HG03432 (cell line): Measurements from ENCODE around the gene FUOM.

Experiments used
- ATAC-seq: cut with Tn5 transposase; IDR thresholded peaks from one replicate; pipeline ENCODE4 v1.9.1; 2021; ENCODE audit warnings: mild to moderate bottlenecking, moderate library complexity; ENCODE audit not compliant: unreplicated experiment

Gene FUOM, protein sequence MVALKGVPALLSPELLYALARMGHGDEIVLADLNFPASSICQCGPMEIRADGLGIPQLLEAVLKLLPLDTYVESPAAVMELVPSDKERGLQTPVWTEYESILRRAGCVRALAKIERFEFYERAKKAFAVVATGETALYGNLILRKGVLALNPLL

DNA sequence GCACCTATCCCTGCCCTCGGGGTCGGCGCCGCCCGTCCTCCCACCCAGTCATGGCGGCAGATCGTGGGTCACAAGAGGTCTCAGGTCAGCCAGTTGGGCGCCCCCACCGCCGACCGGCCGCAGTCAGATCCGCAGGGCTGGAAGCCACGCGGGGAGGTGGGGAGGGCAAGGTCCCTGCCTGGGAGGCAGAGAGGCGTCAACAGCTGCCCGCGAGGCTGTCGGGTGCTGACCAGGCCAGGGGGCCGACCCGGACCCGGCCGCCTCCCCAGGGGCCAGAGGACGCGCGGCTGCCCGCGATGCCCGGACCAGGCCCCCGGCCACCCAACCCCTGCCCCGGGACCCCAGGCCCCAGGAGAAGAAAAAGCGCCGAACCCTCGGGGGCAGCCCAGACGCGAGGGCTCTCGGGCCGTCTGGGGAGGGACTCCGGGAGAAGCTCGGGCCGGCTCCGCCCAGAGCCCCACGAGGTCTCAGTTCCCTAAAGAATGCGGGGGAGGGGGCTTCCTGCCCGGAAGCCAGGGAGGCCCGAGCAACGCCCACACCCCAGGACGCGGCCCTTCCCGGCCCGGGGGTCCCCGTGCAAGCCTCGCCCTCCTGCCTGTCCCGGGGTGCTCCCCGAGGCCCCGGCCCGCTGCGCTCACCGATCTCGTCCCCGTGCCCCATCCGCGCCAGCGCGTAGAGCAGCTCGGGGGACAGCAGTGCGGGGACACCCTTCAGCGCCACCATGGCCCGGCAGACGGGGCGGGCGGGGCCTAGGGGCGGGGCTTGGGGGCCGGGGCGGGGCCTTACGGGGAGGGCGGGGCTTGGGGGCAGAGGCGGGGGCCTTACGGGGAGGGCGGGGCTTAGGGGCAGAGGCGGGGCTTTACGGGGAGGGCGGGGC, at the start of gene FUOM:
Gene FUOM (minus strand): TSS at position 735 of the 877 bp plus-strand sequence. CDS start 12 bp downstream, at position 723.
- peak; percentile 65 for ATAC-seq

DNA sequence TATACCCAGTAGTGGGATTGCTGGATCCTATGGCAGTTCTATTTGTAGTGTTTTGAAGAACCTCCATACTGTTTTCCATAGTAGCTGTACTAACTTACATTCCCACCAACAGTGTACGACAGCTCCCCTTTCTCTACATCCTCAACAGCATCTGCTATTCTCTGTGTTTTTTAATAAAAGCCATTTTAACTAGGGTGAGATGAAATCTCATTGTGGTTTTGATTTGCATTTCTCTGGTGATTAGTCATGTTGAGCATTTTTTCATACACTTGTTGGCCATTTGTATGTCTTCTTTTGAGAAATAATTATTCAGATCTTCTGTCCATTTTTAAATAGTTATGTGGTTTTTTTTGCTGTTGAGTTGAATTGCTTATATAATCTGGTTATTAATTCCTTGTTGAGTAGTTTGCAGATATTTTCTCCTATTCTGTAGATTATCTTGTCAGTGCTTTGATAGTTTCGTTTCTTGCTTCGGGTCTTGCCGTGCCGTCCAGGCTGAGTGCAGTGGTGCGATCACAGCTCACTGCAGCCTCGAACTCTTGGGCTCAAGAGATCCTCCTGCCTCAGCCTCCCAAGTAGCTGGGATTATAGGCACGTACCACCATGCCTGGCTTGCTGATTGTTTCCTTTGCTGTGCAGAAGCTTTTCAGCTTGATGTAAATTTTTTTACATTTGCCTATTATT, 48.2 kb upstream of the FUOM start:
- ATAC-seq: peak; percentile 62

DNA sequence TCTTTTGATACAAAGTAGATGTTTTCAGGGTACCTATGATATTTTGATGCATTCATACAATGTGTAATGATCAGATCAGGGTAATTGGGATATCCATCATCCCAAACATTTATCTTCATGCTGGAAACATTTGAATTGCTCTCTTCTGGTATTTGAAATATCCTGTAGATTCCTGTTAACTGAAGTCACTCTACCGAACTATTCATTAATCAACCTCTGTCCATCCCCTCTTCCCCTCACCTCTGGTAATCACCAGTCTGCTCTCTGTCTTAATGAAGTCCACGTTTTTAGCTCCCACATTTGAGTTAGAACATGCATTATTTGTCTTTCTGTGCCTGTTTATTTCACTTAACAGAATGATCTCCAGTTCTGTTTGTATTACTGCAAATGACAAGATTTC, 47.5 kb upstream of the FUOM start:
- ATAC-seq: no peak

DNA sequence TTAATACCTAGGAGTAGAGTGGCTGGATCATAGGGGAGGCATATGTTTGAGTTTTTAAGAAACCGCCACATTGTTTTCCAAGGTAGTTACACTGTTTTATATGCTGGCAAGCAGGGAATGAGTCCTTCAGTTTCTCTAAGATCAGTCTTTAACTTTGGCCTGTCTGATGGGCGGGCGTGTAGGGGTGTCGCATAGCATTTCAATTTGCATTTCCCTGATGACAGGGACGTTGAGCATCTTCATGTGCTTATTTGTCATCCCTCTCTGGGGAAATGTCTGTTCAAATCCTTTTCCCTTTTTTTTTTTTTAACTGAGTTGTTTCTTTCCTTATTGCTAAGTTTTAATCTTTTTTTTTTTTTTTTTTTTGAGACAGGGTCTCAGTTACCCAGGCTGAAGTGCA, 46.0 kb upstream of the FUOM start:
- ATAC-seq: no peak

DNA sequence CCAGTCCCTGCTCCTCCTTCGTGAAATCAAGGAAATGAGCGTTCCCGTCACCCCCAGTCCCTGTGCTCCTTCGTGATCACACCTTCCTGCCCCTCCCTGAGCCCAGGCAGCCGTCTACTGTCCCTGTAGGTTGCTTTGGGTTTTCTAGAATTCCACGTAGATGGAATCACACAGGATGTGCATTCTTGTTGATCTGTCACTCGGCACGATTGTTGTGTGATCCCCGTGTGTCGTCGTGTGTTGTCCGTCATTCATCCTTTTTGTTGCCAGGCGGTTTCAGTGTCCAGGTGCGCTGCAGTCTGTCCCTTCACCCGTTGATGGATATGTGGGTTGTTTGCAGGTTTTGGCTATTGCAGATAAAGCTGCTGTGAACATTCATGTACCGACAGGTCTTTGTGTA, 45.5 kb upstream of the FUOM start:
- ATAC-seq: no peak

DNA sequence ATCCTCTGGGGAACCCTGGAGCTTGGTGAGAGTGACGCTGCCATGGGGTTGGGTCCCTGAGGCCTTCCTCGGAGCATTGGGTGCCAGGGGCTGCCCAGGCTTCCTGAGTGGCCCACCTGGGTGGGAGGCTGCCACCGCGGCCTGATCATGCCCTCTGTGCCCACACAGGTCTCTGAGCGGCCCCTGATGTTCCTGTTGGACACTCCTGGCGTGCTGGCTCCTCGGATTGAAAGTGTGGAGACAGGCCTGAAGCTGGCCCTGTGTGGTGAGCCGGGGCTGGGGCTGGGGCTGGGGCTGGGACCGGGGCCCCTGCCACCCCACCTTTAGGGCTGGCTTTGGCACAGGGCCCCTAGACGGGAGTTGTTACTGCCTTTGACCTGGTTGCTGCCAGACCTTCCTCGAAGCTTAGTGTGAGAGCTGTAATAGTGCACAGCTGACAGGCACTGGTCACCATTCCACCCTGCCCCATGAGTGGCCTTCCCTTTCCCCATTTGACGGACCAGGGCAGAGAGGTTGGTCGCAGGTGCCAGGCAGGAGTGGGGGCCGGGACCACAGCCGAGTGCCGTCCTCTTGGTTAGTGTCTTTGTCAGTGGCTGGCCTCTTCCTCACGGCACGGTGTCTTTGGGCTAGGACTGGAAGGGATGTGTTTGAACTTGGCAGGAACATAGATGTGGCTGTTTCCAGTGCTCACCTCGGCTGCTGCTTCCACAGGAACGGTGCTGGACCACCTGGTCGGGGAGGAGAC, 44.3 kb upstream of the FUOM start:
- ATAC-seq: no peak

DNA sequence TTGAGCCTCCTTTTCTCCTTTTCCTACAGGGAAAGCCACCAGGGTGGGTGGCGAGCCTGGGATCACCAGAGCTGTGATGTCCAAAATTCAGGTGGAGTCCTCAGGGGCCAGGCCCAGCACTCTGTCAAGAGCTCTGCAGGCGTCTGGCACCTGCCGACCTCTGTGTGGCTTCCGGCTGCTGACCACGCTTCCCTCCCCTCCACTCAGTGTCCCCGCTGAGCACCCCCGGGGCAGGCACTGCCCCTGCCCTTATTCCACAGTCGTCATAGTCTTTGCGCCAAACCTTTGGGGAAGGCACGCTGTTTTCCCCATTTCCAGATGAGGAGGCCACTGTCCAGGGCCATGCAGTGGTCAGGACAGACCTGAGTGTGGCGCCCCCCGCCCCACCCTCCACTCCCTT, 43.7 kb upstream of the FUOM start:
- peak; percentile 11 for ATAC-seq

DNA sequence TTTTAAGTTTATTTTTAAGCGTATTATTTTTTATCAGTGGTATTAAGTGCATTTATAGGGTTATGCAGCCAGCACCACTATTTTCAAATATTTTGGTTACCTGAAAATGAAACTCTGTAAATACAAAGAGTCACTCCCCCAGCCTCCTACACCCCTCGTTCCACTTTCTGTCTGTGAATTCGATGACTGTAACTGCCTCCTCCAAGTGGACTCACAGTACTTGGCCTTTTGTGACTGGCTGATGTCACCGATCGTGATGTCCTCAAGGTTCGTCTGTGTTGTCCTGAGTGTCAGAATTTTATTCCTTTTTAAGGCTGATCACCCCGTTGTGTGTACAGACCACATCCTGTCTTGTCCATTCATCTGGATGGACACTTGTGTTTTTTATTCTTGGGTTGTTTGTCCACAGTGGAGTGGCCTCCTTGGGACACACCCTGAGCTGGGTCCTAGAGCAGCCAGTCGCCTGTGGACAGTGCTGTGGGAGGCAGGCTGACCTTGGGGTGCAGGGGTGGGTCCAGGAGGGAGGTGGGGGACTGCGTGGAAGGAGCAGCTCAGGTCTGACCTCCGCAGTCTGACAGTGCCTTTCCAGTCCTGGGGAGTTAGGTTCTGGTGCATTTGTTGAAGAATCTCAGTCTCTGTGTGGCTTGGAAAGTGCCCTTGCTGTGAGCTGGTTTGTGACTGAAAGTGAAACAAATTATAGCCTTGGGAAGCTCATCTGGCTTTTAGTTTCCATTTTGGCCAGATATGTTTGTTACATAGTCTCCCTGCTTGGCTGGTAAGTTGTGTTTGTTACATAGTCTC, 43.0 kb upstream of the FUOM start:
- ATAC-seq: peak; percentile 79

DNA sequence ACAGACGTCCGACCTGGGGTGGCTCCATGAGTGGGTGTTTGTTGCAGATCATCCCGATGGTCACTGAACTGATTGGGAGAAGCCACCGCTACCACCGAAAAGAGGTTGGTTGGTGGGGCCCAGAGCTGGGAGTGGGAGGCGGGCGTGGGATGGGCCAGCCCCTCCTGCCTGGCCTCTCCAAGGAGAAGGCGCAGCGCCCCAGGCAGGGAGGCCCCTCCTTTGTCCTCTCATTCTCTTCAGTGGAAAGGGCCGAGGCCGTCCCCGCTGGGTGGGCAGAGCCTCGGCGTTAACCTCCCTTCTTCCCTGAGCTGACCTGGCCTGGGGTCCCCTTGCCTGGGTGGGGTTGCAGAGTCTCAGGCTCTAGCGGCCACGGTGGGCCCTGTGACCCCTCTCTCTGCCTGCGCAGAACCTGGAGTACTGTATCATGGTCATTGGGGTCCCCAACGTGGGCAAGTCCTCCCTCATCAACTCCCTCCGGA, 41.3 kb upstream of the FUOM start:
- ATAC-seq: no peak

DNA sequence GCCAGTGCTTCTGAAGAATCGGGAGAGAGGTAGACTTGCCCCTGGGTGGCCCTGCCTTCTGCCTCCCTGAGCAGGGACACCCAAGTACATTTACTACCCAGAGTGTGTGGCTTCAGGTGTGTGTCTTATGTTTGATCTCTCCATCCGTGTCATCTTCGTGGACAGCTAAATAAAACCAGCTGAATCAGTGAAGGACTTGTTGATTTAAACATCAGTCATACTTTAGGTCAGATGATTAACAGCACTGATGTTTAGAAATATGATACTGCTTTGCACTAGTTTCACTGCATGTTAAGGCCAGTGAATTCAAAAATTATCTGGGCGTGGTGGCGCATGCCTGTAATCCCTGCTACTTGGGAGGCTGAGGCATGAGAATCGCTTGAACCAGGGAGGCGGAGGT, 40.1 kb upstream of the FUOM start:
- ATAC-seq: no peak

DNA sequence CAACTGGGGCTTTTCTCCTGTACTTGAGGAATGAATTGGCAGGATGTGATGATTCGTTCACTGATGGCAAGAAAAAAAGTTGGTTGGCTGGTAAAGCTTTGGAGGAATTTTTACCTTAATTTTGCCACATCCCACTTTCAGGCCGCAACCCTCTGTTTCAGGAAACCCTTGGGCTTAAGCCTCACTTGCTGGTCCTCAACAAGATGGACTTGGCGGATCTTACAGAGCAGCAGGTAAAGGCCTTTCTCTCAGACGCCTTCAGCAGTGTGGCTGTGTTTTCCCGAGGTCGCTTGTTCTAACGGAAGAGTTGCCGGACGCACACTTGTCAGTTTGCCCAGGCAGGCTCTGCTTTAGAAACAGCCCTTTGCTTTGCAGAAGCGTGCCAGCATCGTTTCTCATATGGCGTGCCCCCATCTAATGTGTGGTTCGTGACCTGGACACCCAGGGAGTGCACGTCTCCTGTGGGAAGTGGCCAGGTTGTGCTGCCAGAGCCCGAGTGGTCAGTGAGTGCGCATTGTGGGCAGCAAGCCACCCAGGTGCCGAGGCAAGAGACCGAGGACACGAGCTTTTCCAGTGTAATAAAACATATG, 38.3 kb upstream of the FUOM start:
- no peak for ATAC-seq

DNA sequence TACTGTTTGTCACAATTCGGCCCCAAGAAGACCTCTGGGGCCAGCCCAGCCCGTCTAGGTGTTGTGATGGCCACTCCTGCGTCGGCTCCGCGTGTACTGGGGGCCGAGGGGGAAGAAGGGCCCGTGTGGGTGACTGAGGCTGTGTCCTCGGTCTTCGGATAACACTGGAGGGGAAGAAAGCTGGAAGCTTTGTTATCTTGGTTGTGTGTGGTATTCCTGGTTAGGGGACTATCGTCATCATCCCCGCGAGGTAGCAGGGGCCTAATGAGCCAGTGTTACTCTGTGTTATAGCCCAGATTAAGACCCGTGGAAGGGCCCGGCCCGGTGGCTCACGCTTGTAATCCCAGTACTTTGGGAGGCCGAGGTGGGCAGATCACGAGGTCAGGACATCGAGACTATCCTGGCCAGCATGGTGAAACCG, 37.0 kb upstream of the FUOM start:
- no peak for ATAC-seq

DNA sequence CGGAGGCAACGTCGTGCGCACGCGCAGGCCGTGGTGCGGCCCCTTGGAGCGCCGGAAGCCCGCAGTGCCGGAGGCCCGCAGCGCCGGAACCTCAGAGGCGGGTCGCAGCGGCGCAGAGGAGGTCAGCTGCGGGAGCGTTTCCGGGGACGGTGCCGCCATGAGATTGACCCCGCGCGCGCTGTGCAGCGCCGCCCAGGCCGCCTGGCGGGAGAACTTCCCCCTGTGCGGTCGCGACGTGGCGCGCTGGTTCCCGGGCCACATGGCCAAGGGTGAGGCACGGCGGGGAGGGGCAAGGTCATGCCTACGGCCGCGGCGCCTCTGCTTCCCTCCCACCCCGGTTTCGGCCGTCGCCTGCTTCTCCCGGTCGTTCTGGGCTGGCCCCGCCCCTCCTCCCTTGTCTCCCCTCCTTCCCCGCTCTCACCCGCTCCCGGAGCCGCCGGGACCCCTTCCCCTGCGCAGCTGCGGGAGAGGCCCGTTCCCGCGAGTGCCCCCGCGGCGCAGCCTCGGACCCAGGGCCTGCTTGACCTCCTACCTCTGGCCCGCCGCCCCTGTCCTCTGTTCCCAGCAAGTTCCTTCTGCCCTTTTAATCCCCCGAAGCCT, 36.3 kb upstream of the FUOM start, which contains the start of gene MTG1:
Gene MTG1 (plus strand): TSS at position 94 of the 600 bp plus-strand sequence. CDS start 64 bp downstream, at position 158.
- peak; percentile 73 for ATAC-seq

DNA sequence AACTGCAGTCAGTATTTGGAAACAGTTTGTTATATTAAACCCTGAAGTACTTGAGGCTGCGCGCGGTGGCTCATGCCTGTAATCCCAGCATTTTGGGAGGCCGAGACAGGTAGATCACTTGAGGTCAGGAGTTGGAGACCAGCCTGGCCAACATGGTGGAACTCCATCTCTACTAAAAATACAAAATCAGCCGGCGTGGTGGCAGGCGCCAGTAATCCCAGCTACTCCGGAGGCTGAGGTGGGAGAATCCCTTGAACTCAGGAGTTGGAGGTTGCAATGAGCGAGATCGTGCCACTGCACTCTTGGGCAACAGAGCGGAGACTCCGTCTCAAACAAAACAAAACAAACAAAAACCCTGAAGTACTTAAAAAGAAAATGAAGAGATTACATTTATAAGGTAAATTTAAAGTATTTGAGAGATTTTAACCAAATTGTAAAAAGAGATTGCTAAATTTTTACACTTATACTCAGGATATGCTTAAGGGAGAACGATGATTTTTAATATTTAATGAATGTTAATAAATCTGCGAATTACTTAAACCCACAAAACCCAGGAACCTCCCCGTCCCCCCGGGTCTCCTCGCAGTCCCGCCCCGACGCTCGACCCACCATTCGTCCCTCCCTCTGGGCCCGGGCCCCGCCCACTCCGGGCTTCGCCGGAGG, 35.7 kb upstream of the FUOM start:
- ATAC-seq: no peak

DNA sequence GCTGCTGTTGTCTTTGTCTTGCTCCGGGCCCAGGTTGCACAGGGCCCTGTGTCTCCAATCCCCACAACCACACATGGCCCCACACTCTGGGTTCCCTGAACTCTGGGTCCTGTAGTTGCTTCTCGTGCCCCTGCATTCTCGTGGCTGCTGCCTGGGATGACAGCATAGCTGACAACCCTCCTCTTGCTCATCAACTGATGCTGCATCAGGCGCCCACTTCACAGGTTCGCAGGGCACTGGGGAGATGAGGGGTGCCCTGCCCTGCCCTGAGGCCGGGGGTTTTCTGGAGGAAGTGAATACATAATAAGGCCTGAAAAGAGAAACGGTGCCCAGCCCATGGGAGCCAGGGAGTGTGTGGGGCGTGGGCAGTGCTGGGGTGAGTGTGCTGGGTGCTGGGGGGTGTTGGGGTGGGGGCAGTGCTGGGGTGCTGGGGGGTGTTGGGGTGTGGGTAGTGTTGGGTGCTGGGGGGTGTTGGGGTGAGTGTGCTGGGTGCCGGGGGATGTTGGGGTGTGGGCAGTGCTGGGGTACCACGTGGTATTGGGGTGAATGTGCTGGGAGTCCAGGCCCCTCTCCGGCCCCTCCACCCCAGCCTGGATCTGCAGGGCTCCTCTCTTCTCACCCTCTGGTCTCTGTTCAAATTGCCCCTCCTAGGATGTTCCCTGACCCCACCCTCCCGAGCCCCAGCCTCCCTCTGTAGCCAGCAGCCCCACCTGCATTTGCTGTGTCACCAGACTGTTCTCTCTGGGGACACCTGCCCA, 34.1 kb upstream of the FUOM start:
- no peak for ATAC-seq

DNA sequence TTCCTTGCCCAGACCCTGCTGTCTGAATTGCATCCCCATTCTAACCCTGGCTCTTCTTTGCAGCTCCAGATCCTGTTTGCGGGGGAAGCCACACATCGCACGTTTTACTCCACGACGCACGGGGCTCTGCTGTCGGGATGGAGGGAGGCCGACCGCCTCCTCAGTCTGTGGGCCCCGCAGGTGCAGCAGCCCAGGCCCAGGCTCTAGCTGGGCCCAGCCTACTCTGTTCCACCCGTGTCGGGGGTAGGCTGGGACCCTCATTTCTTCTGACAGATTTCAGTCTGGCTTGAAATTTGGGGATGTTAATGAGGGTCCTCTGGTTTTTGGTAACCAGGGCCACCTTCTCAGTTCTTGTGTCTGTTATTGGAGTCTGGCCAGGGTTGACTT, 33.4 kb upstream of the FUOM start:
- no peak for ATAC-seq

DNA sequence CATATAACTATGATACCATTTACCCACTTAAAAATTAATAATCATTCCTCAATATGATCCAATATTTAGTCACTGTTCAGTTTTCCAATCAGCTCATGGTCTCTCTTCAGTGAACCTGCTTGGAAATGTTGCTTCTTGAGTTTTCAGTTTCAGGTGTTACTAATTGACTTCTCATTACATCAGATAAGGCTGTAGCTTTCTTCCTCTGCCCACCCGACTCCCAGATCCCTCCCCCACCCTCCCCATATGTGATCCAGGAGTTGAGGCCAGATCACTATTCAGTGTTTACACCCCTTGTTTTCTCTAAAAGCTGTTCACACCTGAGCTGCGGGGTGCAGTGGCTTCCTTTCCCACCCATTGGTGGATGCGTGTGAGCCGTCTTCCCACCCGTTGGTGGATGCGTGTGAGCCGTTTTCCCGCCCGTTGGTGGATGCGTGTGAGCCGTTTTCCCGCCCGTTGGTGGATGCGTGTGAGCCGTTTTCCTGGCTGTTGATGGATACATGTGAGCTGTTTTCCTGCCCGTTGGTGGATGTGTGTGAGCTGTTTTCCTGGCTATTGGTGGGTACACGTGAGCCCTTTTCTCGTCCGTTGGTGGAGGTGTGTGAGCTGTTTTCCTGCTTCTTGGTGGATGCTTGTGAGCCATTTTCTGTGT, 32.9 kb upstream of the FUOM start:
- ATAC-seq: no peak
